GM18502 (cell line): ENCODE measurements around the gene TMEM181.
A peak's percentile ranks its signal among the peaks of the same experiment; 100 is the strongest.
"Not testable (repeated sequence)": the region's sequence is repeated elsewhere in the genome, so short reads cannot be mapped to it uniquely, and the experiment has no call there.

Experiments
- ATAC-seq: cut with Tn5 transposase; IDR thresholded peaks from one replicate; pipeline ENCODE4 v1.9.1; 2021; ENCODE audit warnings: mild to moderate bottlenecking; ENCODE audit not compliant: unreplicated experiment, poor library complexity

TMEM181 gene, protein sequence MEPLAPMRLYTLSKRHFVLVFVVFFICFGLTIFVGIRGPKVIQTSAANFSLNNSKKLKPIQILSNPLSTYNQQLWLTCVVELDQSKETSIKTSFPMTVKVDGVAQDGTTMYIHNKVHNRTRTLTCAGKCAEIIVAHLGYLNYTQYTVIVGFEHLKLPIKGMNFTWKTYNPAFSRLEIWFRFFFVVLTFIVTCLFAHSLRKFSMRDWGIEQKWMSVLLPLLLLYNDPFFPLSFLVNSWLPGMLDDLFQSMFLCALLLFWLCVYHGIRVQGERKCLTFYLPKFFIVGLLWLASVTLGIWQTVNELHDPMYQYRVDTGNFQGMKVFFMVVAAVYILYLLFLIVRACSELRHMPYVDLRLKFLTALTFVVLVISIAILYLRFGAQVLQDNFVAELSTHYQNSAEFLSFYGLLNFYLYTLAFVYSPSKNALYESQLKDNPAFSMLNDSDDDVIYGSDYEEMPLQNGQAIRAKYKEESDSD

GRCh38 chr6:158559895-158560835, at the start of gene TMEM181:
Gene TMEM181 (plus strand): TSS chr6:158560091. CDS start chr6:158560225, 134 bp downstream.
- peak; percentile 87 for ATAC-seq

GRCh38 chr6:158512809-158513208, 47.1 kb upstream of the TMEM181 start:
- no peak for ATAC-seq

DNA sequence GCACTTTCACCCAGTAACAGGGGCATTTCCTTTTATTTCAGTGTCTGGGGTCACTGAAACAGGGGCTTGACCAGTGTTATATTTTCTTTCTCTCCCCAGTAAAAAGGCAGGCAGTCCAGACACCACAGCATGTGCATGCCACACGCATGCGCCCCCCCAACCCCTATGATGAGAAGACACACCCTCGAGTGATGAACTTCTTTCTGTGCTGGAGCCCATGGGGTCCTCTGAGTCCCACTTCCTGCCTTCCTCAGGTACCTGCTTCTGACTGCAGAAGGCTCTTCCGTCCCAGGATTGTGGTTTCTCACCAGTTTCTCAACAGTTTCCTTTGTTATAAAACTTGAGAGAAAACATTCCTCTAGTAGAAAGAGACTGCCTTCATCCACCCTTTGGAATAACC, 45.7 kb upstream of the TMEM181 start:
- no peak for ATAC-seq

GRCh38 chr6:158514991-158515390, 44.9 kb upstream of the TMEM181 start:
- ATAC-seq = no peak

DNA sequence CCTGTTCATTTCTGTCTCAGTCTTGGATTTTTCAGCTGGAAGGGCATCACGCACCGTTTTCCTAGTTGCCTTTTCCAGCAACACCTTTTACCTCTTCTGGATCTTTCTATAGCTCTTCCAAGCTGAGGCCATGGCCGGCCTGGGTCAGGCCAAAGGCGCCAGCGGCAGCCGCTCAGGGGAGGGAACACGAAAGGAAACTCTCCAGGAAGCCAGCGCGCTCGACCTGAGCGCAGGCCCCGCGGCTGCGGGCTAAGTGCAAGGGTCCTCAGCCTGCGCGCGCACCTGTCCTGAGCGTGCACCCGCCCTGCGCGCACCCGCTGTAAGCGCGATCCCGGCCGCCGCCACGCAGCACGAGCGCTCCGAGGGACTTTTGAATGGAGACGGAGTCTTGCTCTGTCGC, 43.8 kb upstream of the TMEM181 start:
- ATAC-seq = no peak

- no peak for ATAC-seq
Observed at GRCh38 chr6:158517038-158517437, 42.9 kb upstream of the TMEM181 start.

- peak; percentile 68 for ATAC-seq
Observed at GRCh38 chr6:158517581-158517980, 42.3 kb upstream of the TMEM181 start.

DNA sequence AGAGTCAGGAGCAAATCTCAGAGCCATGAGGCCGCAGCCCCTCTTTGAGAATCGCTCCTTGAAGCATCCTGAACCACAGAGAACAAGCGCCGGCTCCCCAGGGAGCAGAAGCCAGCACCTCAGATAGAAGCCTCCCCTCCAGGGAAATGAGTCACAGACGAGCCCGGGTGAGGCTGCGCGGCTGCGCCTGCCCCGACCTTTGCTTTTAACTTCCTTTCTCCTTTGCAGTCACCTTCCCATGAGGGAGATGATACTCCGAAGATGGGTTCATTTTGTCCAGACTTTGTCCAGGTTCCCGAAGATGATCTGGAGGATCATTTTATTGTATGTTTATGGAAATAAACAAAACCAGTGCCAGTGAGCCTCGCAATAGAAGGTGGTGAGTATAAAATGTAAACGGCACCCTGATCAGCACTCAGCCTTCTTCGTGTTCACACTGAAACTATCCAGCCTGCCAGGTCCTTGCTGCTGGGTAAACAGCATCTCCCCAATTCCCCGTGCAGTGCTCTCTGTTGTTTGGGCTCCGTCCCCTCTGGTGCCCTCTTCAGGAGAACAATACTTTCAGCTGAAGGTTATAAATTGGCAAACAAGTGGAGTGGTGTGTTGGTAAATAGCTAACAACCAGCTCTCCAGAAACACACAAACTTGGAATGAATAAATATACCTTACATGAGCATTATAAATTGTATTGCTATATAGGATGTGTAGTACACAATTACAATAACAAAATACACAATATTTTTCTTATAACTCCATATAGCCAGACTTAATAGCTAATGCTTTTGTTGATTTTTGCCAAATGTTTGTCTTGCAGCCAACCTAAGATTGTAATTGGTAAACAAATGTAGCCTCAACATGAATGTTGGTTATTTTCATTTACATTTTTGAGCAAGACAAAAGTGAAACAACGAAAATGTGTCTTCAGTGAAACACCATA, 41.4 kb upstream of the TMEM181 start:
- ATAC-seq = peak; percentile 84

GRCh38 chr6:158519300-158519699, 40.6 kb upstream of the TMEM181 start:
- no peak for ATAC-seq

- ATAC-seq = no peak
Observed at GRCh38 chr6:158519761-158520160, 40.1 kb upstream of the TMEM181 start.

- not testable (repeated sequence) for ATAC-seq
Observed at GRCh38 chr6:158520975-158521374, 38.9 kb upstream of the TMEM181 start.

GRCh38 chr6:158521759-158522158, 38.1 kb upstream of the TMEM181 start:
- ATAC-seq = no peak

DNA sequence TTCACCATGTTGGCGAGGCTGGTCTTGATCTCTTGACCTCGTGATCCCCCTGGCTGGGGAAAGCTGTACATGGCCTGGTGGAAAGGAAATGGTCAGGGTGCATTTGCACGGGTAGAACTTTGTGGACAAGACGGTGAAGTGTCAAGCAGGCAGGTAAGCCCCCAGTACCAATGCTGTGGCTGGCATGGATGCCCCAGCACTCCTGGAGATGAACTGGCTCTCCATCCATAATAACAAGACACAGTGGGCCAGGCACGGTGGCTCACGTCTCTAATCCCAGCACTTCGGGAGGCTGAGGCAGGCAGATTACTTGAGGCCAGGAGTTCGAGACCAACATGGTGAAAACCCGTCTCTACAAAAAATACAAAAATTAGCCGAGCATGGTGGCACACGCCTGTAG, 37.3 kb upstream of the TMEM181 start:
- ATAC-seq = no peak

GRCh38 chr6:158524311-158524710, 35.6 kb upstream of the TMEM181 start:
- ATAC-seq = no peak

GRCh38 chr6:158527858-158528257, 32.0 kb upstream of the TMEM181 start:
- ATAC-seq = not testable (repeated sequence)

DNA sequence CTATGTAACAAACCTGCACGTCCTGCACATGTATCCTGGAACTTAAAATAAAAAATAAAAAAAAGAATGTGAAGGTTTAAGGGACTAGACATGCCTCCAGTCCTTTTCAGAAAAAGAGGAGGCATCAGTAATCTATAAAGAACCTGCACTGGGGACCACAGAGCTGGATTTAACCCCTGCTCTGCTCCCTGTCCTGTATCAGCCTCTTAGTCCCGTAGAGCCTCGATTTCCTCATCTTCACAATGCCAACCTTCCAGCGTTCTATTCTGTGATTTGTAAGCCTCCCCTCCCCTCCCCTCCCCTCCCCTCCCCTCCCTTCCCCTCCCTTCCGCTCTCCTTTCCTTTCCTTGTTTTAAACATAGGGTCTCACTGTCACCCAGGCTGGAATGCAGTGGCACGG, 31.1 kb upstream of the TMEM181 start:
- no peak for ATAC-seq

DNA sequence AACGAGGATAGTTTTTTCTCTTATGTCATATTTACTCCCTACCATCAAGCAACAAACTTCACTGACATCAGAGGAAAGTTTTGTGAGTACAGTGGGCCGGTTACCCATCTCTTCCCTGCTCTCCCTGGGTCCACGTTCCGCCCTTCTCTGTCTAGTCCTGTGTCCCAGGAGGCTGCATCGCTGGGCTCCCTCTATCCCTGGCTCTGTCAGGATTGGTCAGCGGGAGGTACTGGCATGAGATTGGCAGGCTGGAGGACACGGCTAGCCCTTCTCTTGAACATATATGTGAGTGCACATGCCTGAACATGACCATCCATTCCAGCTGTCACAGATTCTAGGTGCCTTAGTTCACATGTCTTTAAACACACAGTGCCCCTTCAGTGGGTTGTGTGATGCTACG, 30.3 kb upstream of the TMEM181 start:
- no peak for ATAC-seq

- no peak for ATAC-seq
Observed at GRCh38 chr6:158531566-158531965, 28.3 kb upstream of the TMEM181 start.

DNA sequence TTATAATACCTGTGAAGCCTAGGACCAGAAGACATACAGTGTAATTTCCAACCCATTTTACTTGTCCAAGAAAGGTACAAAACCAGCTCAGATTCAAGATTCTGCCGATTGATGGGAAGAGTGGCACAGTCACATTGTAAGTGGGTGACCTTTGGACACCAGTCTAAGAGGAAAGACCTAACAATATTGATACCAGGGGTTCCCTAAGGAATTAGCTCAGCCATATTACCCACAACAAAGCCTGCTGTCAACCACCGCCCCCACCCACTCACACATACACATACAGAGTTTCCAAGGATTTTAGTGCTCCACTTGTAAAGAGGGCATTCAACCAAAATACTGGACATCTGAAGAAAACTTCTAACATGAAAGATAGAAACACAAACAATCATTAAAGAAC, 27.9 kb upstream of the TMEM181 start:
- ATAC-seq = no peak
